WTC11 (cell line): ENCODE measurements around the gene EHBP1. TPM values are rescaled to one million over a fixed set of nuclear protein-coding genes. Genes with fewer than 3 reads are reported as not detected.

Source experiments
- ATAC-seq: fragments of 200-7000 bp; cut with Tn5 transposase; 2 replicates; pipeline ENCODE4 v1.10.0; 2021; ENCODE audit warnings: mild to moderate bottlenecking, moderate library complexity
- CTCF ChIA-PET: fragments of 300-600 bp; sonication (Branson Sonifier 250); formaldehyde crosslinking; loops from one replicate; lab custom pipeline; 2021; ENCODE audit warnings: antibody characterized with exemption; lab: Charles Lee
- POLR2A ChIA-PET: fragments of 350-600 bp; sonication (Branson Sonifier 250); formaldehyde crosslinking; loops from one replicate; lab custom pipeline; 2021; ENCODE audit warnings: antibody characterized with exemption; lab: Charles Lee
- DNase-seq: peaks from one replicate; pipeline ENCODE4 v3.0.0; 2021; ENCODE audit warnings: low spot score
- H3K27ac Mint-ChIP-seq: 2 replicates; pipeline ENCODE4 v1.8.0; 2021; ENCODE audit warnings: mixed read lengths
- H3K27me3 Mint-ChIP-seq: 2 replicates; pipeline ENCODE4 v1.8.0; 2021; ENCODE audit warnings: low read depth, mild to moderate bottlenecking, moderate library complexity, mixed read lengths
- H3K36me3 Mint-ChIP-seq: 2 replicates; pipeline ENCODE4 v1.8.0; 2021; ENCODE audit warnings: mixed read lengths
- H3K4me1 Mint-ChIP-seq: 2 replicates; pipeline ENCODE4 v1.8.0; 2022; ENCODE audit warnings: mixed read lengths
- H3K4me3 Mint-ChIP-seq: 2 replicates; pipeline ENCODE4 v1.8.0; 2021; ENCODE audit warnings: mild to moderate bottlenecking, moderate library complexity, mixed read lengths
- H3K9me3 Mint-ChIP-seq: 2 replicates; pipeline ENCODE4 v1.8.0; 2021; ENCODE audit warnings: mixed read lengths
- AR ChIP-seq: fragments of 250-450 bp; sonication (Bioruptor Pico); IDR thresholded peaks from 2 replicates; pipeline ENCODE4 v1.9.0; 2021; ENCODE audit warnings: mild to moderate bottlenecking
- ATF1 ChIP-seq: sonication (generic); formaldehyde crosslinking; IDR thresholded peaks from 2 replicates; pipeline ENCODE4 v1.8.1; 2023; ENCODE audit warnings: mild to moderate bottlenecking, moderate library complexity, missing genetic modification reagents
- CREB1 ChIP-seq: sonication (generic); formaldehyde crosslinking; IDR thresholded peaks from 2 replicates; pipeline ENCODE4 v1.8.0; 2023; ENCODE audit warnings: mild to moderate bottlenecking, missing genetic modification reagents
- CREM ChIP-seq: sonication (generic); formaldehyde crosslinking; IDR thresholded peaks from 2 replicates; pipeline ENCODE4 v1.8.1; 2022; ENCODE audit warnings: mild to moderate bottlenecking, missing genetic modification reagents, moderate library complexity
- CTCF ChIP-seq: fragments of 200-600 bp; IDR thresholded peaks from 2 replicates; pipeline ENCODE4 v1.8.0; 2022; ENCODE audit warnings: antibody characterized with exemption
- GRHL2 ChIP-seq: fragments of 250-450 bp; sonication (Bioruptor Pico); IDR thresholded peaks from 2 replicates; pipeline ENCODE4 v1.8.0; 2022; ENCODE audit warnings: mild to moderate bottlenecking, moderate library complexity; ENCODE audit not compliant: insufficient replicate concordance, severe bottlenecking
- IRF2 ChIP-seq: sonication (generic); formaldehyde crosslinking; IDR thresholded peaks from 2 replicates; pipeline ENCODE4 v1.8.0; 2022; ENCODE audit warnings: low read depth, missing genetic modification reagents, borderline replicate concordance
- KAT7 ChIP-seq: sonication (generic); formaldehyde crosslinking; IDR thresholded peaks from 2 replicates; pipeline ENCODE4 v1.8.1; 2023; ENCODE audit warnings: missing genetic modification reagents, mild to moderate bottlenecking, borderline replicate concordance
- MYBL2 ChIP-seq: sonication (generic); formaldehyde crosslinking; IDR thresholded peaks from 2 replicates; pipeline ENCODE4 v1.8.1; 2023; ENCODE audit warnings: mild to moderate bottlenecking, moderate library complexity, missing genetic modification reagents
- NR2C2 ChIP-seq: sonication (generic); formaldehyde crosslinking; IDR thresholded peaks from 2 replicates; pipeline ENCODE4 v1.8.0; 2022; ENCODE audit warnings: mild to moderate bottlenecking, missing genetic modification reagents
- RELA ChIP-seq: sonication (generic); formaldehyde crosslinking; IDR thresholded peaks from 2 replicates; pipeline ENCODE4 v1.8.1; 2022; ENCODE audit warnings: missing genetic modification reagents, mild to moderate bottlenecking, borderline replicate concordance
- SP1 ChIP-seq: sonication (generic); formaldehyde crosslinking; conservative IDR thresholded peaks from 2 replicates; pipeline ENCODE4 v1.8.1; 2022; ENCODE audit warnings: missing genetic modification reagents
- TEAD4 ChIP-seq: sonication (generic); formaldehyde crosslinking; IDR thresholded peaks from 2 replicates; pipeline ENCODE4 v1.8.0; 2022; ENCODE audit warnings: mild to moderate bottlenecking, missing genetic modification reagents
- TP53 ChIP-seq: sonication (generic); formaldehyde crosslinking; IDR thresholded peaks from 2 replicates; pipeline ENCODE4 v1.8.1; 2023; ENCODE audit warnings: mild to moderate bottlenecking, missing genetic modification reagents
- ZNF232 ChIP-seq: sonication (generic); formaldehyde crosslinking; IDR thresholded peaks from 2 replicates; pipeline ENCODE4 v1.8.0; 2022; ENCODE audit warnings: mild to moderate bottlenecking, missing genetic modification reagents
- ZNF263 ChIP-seq: sonication (generic); formaldehyde crosslinking; IDR thresholded peaks from 2 replicates; pipeline ENCODE4 v1.8.1; 2022; ENCODE audit warnings: low read depth, mild to moderate bottlenecking, moderate library complexity, missing genetic modification reagents
- ZNF317 ChIP-seq: sonication (generic); formaldehyde crosslinking; IDR thresholded peaks from 2 replicates; pipeline ENCODE4 v1.8.1; 2023; ENCODE audit warnings: low read depth, mild to moderate bottlenecking, moderate library complexity, missing genetic modification reagents, borderline replicate concordance
- ZSCAN18 ChIP-seq: fragments of 250-450 bp; sonication (Bioruptor Pico); IDR thresholded peaks from 2 replicates; pipeline ENCODE4 v2.1.2; 2022; ENCODE audit warnings: mild to moderate bottlenecking, moderate library complexity
- total RNA-seq: library from RNA; stranded (reverse); gene quantifications from 3 replicates; pipeline ENCODE4 v1.2.3, GENCODE V29; 2021
- TF ChIP-seq, protein P1 (sequence below): sonication (generic); formaldehyde crosslinking; IDR thresholded peaks from 2 replicates; pipeline ENCODE4 v1.8.1; 2022; ENCODE audit warnings: missing genetic modification reagents, borderline replicate concordance
- TF ChIP-seq, protein P2 (sequence below): sonication (generic); formaldehyde crosslinking; IDR thresholded peaks from 2 replicates; pipeline ENCODE4 v1.8.1; 2023; ENCODE audit warnings: mild to moderate bottlenecking, missing genetic modification reagents

EHBP1 gene
- total RNA-seq, 1 experiment from 2014 or later = 36.4 TPM

DNA sequence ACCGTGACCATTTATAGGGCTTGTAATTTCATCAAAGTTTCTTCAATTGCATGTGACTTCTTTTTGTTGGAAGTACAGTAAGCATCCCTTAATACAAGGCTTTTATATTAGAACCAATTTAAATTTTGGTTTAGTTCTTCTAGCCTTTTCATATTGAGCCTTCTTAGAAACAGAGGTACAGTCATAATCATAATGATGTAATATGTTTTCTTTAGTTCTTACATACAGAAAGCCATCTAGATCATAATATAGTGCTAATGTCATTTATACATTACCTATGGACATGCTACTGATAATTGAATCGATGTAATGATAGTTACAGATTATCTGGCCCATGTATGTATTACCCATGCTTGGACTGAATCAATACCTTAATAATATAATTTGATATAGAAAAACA is 235.2 kb downstream of the EHBP1 start:
- no peak overlapping the region for H3K27ac Mint-ChIP-seq

DNA sequence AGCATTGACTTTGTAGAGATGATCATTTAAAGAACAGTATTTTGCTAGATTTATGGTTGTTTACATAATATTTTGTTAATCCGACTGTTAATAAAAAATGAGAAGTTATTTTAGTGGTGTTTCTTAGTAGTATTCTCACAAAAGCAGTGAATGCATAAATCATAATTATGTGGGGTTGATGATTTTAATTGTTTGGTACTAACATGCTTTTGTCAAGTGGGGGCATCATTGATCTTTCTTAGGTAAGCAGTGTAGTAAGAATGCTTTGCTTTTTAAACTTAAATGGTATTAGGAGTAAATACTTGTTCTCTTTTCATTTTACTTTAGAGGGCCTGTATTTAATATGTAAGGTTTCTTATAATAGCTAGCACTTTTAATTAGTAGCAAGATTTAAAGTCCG is 235.9 kb downstream of the EHBP1 start:
- Mint-ChIP-seq H3K4me1 (no peaks in the 10 kb centered on the region), H3K36me3 (no peaks in the 10 kb centered on the region), H3K9me3 (no peaks in the 10 kb centered on the region), H3K27me3 (no peaks in the 10 kb centered on the region; the same call in 1 of the 2 replicates), H3K27ac (no peak overlapping the region), H3K4me3 (no peak overlapping the region)
- ATAC-seq (no peak), DNase-seq (no peak)
- POLR2A ChIA-PET = no interaction called here
- no peak for TF ChIP-seq SP1 (CRISPR knock-in tag)
- TF ChIP-seq CREM (CRISPR knock-in tag) = no peak
- TF ChIP-seq ZNF232 (CRISPR knock-in tag) = no peak
- TF ChIP-seq TEAD4 = no peak
- TF ChIP-seq ZSCAN18 (CRISPR knock-in tag) = no peak
- no peak for TF ChIP-seq ATF1 (CRISPR knock-in tag)
- TF ChIP-seq GRHL2 (CRISPR knock-in tag) = no peak
- CTCF ChIA-PET = no interaction called here

More for the DNA sequence above, 235.2 kb downstream of the EHBP1 start:
- Mint-ChIP-seq H3K4me1 (no peaks in the 10 kb centered on the region), H3K4me3 (no peak overlapping the region), H3K27me3 (no peaks in the 10 kb centered on the region; the same call in 1 of the 2 replicates), H3K9me3 (no peaks in the 10 kb centered on the region), H3K36me3 (no peaks in the 10 kb centered on the region)
- ATAC-seq (no peak), DNase-seq (no peak)
- ChIA-PET POLR2A (no interaction called here), CTCF (no interaction called here)
- TF ChIP-seq ZNF232 (CRISPR knock-in tag) (no peak), RELA (CRISPR knock-in tag) (no peak)

- POLR2A ChIA-PET = no interaction called here
- no peak overlapping the region for H3K27ac Mint-ChIP-seq
These were observed 238.8 kb downstream of the EHBP1 start for GRCh38 chr2:62944362-62944761.

More at GRCh38 chr2:62944362-62944761, 238.8 kb downstream of the EHBP1 start:
- ATAC-seq (no peak), DNase-seq (no peak)
- Mint-ChIP-seq H3K36me3 (no peaks in the 10 kb centered on the region), H3K4me3 (no peak overlapping the region), H3K27me3 (no peaks in the 10 kb centered on the region), H3K9me3 (no peaks in the 10 kb centered on the region), H3K4me1 (no peaks in the 10 kb centered on the region)
- TF ChIP-seq, protein P1, sequence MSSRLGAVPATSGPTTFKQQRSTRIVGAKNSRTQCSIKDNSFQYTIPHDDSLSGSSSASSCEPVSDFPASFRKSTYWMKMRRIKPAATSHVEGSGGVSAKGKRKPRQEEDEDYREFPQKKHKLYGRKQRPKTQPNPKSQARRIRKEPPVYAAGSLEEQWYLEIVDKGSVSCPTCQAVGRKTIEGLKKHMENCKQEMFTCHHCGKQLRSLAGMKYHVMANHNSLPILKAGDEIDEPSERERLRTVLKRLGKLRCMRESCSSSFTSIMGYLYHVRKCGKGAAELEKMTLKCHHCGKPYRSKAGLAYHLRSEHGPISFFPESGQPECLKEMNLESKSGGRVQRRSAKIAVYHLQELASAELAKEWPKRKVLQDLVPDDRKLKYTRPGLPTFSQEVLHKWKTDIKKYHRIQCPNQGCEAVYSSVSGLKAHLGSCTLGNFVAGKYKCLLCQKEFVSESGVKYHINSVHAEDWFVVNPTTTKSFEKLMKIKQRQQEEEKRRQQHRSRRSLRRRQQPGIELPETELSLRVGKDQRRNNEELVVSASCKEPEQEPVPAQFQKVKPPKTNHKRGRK (CRISPR knock-in tag) = no peak
- TF ChIP-seq NR2C2 (CRISPR knock-in tag) (no peak), ZNF263 (CRISPR knock-in tag) (no peak), MYBL2 (CRISPR knock-in tag) (no peak), CTCF (no peak), TP53 (CRISPR knock-in tag) (no peak), IRF2 (CRISPR knock-in tag) (no peak), ZNF317 (no peak), KAT7 (no peak), AR (no peak), CREB1 (no peak)
- TF ChIP-seq, protein P2, sequence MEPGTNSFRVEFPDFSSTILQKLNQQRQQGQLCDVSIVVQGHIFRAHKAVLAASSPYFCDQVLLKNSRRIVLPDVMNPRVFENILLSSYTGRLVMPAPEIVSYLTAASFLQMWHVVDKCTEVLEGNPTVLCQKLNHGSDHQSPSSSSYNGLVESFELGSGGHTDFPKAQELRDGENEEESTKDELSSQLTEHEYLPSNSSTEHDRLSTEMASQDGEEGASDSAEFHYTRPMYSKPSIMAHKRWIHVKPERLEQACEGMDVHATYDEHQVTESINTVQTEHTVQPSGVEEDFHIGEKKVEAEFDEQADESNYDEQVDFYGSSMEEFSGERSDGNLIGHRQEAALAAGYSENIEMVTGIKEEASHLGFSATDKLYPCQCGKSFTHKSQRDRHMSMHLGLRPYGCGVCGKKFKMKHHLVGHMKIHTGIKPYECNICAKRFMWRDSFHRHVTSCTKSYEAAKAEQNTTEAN = no peak
- CTCF ChIA-PET = no interaction called here
